SU-DHL-6 (cell line): ENCODE results near the gene BEND3.

ENCODE experiments used
- H2AFZ ChIP-seq: fragments of 200-600 bp; sonication (generic); 2 replicates; pipeline ENCODE4 v1.6.1; 2014; ENCODE audit warnings: low read depth, mild to moderate bottlenecking, moderate library complexity, mixed read lengths, antibody characterized with exemption, low read length; ENCODE audit not compliant: severe bottlenecking
- H3F3A ChIP-seq: fragments of 200-600 bp; shearing (Covaris generic); 2 replicates; pipeline ENCODE4 v1.6.0; 2016; ENCODE audit warnings: antibody characterized with exemption, mild to moderate bottlenecking; ENCODE audit not compliant: insufficient read depth
- H3K27ac ChIP-seq: fragments of 200-600 bp; sonication (generic); 2 replicates; pipeline ENCODE4 v1.5.1; 2016; ENCODE audit warnings: low read depth, mild to moderate bottlenecking, low read length, moderate library complexity, mixed read lengths
- H3K27me3 ChIP-seq: fragments of 200-600 bp; sonication (generic), shearing (Covaris generic); 2 replicates; pipeline ENCODE4 v1.6.0; 2014; ENCODE audit warnings: mild to moderate bottlenecking, low read length
- H3K36me3 ChIP-seq: fragments of 200-600 bp; sonication (generic); 2 replicates; pipeline ENCODE4 v1.6.1; 2014; ENCODE audit warnings: mild to moderate bottlenecking, low read length, mixed read lengths
- H3K4me2 ChIP-seq: fragments of 300-600, 200-600 bp; shearing (Covaris generic), sonication (generic); 2 replicates; pipeline ENCODE4 v1.6.0; 2014; ENCODE audit warnings: low read length, low read depth, mild to moderate bottlenecking; ENCODE audit not compliant: poor library complexity, severe bottlenecking
- H3K4me3 ChIP-seq: fragments of 200-600 bp; sonication (generic); 2 replicates; pipeline ENCODE4 v1.5.1; 2014; ENCODE audit warnings: antibody characterized with exemption, low read length, mild to moderate bottlenecking, mixed read lengths; ENCODE audit not compliant: insufficient read depth, poor library complexity, severe bottlenecking
- H3K79me2 ChIP-seq: fragments of 200-600 bp; sonication (generic); 2 replicates; pipeline ENCODE4 v1.6.1; 2014; ENCODE audit warnings: mild to moderate bottlenecking, low read length, moderate library complexity; ENCODE audit not compliant: insufficient read depth
- H3K9ac ChIP-seq: fragments of 200-600 bp; sonication (generic); 2 replicates; pipeline ENCODE4 v1.7.0; 2014; ENCODE audit warnings: mild to moderate bottlenecking, low read length
- H3K9me2 ChIP-seq: fragments of 200-600 bp; sonication (generic); replicated peaks from 2 replicates; pipeline ENCODE4 v1.6.1; 2014; ENCODE audit warnings: low read length; ENCODE audit not compliant: insufficient read depth
- H3K9me3 ChIP-seq: fragments of 200-600 bp; sonication (generic); 2 replicates; pipeline ENCODE4 v1.6.1; 2014; ENCODE audit warnings: low read length, mixed read lengths; ENCODE audit not compliant: insufficient read depth
- H4K20me1 ChIP-seq: fragments of 200-600 bp; sonication (generic); 2 replicates; pipeline ENCODE4 v1.6.1; 2014; ENCODE audit warnings: low read depth, mild to moderate bottlenecking, antibody characterized with exemption, low read length, moderate library complexity, mixed read lengths
- EZH2phosphoT487 ChIP-seq: fragments of 200-600 bp; sonication (generic), shearing (Covaris generic); conservative IDR thresholded peaks from 2 replicates; pipeline ENCODE4 v1.6.1; 2018; ENCODE audit warnings: mild to moderate bottlenecking, antibody characterized with exemption, low read length, moderate library complexity, mixed read lengths
- TF ChIP-seq, protein P1 (sequence below): fragments of 200-600 bp; sonication (generic); IDR thresholded peaks from one replicate; pipeline ENCODE4 v1.5.1; 2017; ENCODE audit warnings: antibody characterized with exemption, mild to moderate bottlenecking, low read length, moderate library complexity; ENCODE audit not compliant: insufficient read depth, poor library complexity, severe bottlenecking

Gene BEND3

DNA sequence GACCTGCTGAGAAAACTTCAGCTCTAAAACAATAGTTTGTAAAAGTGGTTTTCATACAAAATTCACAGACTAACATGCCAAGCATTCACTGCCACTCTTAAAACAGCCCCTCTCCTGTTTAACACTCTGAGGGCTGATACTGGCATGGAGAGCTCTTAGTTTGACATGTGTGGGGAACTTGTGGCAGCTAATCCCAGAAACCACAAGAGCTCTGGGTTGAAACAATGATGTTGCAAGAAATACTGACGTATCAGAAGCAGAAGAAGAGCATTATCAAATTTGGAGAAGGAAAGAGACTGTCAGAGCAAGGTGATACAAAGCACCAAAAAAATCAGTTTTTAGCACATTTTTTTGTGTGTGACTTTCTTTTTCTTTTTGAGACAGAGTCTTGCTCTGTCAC lies 5.1 kb downstream of the BEND3 start:
- H4K20me1 ChIP-seq: no peaks in the 10 kb centered on the region
- no peaks in the 10 kb centered on the region for H3K27me3 ChIP-seq
- H3K9me2 ChIP-seq: no peaks in the 10 kb centered on the region
- no peak overlapping the region for H2AFZ ChIP-seq
- H3K4me3 ChIP-seq: no peak overlapping the region
- H3F3A ChIP-seq: no peaks in the 10 kb centered on the region
- peaks cover 22% of the 10 kb centered on the region; the same call in 1 of the 2 replicates for H3K79me2 ChIP-seq
- H3K36me3 ChIP-seq: no peaks in the 10 kb centered on the region
- H3K27ac ChIP-seq: no peak overlapping the region
- no peaks in the 10 kb centered on the region for H3K9me3 ChIP-seq
- H3K9ac ChIP-seq: no peak overlapping the region
- no peak overlapping the region for H3K4me2 ChIP-seq
- TF ChIP-seq, protein P1, sequence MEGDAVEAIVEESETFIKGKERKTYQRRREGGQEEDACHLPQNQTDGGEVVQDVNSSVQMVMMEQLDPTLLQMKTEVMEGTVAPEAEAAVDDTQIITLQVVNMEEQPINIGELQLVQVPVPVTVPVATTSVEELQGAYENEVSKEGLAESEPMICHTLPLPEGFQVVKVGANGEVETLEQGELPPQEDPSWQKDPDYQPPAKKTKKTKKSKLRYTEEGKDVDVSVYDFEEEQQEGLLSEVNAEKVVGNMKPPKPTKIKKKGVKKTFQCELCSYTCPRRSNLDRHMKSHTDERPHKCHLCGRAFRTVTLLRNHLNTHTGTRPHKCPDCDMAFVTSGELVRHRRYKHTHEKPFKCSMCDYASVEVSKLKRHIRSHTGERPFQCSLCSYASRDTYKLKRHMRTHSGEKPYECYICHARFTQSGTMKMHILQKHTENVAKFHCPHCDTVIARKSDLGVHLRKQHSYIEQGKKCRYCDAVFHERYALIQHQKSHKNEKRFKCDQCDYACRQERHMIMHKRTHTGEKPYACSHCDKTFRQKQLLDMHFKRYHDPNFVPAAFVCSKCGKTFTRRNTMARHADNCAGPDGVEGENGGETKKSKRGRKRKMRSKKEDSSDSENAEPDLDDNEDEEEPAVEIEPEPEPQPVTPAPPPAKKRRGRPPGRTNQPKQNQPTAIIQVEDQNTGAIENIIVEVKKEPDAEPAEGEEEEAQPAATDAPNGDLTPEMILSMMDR: no peak
- no peak for TF ChIP-seq EZH2phosphoT487

- Histone ChIP-seq H3K9ac (no peak overlapping the region), H3K27me3 (no peaks in the 10 kb centered on the region), H3K27ac (no peak overlapping the region), H3K79me2 (peaks cover 16% of the 10 kb centered on the region; the same call in 1 of the 2 replicates), H3F3A (no peaks in the 10 kb centered on the region), H3K9me2 (no peaks in the 10 kb centered on the region), H4K20me1 (no peaks in the 10 kb centered on the region), H3K4me3 (no peak overlapping the region), H2AFZ (no peak overlapping the region), H3K36me3 (no peaks in the 10 kb centered on the region), H3K9me3 (no peaks in the 10 kb centered on the region), H3K4me2 (no peak overlapping the region)
- TF ChIP-seq, protein P1: no peak
- no peak for TF ChIP-seq EZH2phosphoT487
Measured at GRCh38 chr6:107108201-107108890, 7.0 kb downstream of the BEND3 start.

DNA sequence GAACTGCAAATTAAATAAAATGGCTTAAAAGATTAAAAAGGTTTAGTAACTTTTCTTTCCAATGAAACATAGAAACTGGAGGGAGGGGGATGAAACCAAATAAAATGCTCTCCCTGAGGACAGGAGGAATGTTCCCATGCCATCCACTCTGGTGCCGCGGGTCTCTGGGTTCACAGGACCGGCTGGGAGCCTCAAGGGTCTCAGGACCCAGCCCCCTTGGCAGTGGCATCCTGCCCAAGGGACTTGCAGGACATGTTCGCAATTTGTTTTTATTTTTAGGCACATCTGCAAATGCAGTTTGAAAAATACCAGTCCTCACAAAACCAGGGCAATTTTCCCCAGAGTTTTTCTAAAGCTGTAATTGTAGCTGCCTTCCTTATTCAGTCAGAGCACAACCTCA lies 7.5 kb downstream of the BEND3 start:
- H3K9me3 ChIP-seq: no peaks in the 10 kb centered on the region
- H3K36me3 ChIP-seq: no peaks in the 10 kb centered on the region
- H3K4me3 ChIP-seq: no peak overlapping the region
- no peak overlapping the region for H3K4me2 ChIP-seq
- peaks cover 12% of the 10 kb centered on the region; the same call in 1 of the 2 replicates for H3K79me2 ChIP-seq
- no peak overlapping the region for H3K27ac ChIP-seq
- H3K27me3 ChIP-seq: no peaks in the 10 kb centered on the region
- no peak overlapping the region for H3K9ac ChIP-seq
- no peak overlapping the region for H2AFZ ChIP-seq
- no peaks in the 10 kb centered on the region for H3K9me2 ChIP-seq
- H4K20me1 ChIP-seq: no peaks in the 10 kb centered on the region
- no peak for TF ChIP-seq EZH2phosphoT487
- TF ChIP-seq, protein P1: no peak
- H3F3A ChIP-seq: no peaks in the 10 kb centered on the region
